GM12892 (cell line): ENCODE results near the gene KREMEN1.

Source experiments
- DNase-seq: peaks from one replicate; pipeline ENCODE4 v3.0.0; 2011; ENCODE audit not compliant: insufficient read length
- FAIRE-seq: peaks from 2 replicates; lab custom pipeline; 2011; peaks lifted over from hg19 to GRCh38; lab: Jason Lieb, UNC
- POLR2A ChIP-seq: IDR thresholded peaks from 2 replicates; pipeline ENCODE4 v1.6.1; 2011; ENCODE audit warnings: low read depth, low read length, control low read depth
- POLR2AphosphoS5 ChIP-seq: IDR thresholded peaks from 2 replicates; pipeline ENCODE4 v1.6.1; 2011; ENCODE audit warnings: low read depth, low read length, control low read depth
- TAF1 ChIP-seq: IDR thresholded peaks from 2 replicates; pipeline ENCODE4 v1.6.1; 2011; ENCODE audit warnings: low read depth, mild to moderate bottlenecking, control low read depth, low read length, borderline replicate concordance

The KREMEN1 gene

GRCh38 chr22:29054251-29054767, 18.5 kb upstream of the KREMEN1 start:
- TF ChIP-seq TAF1 (no peak), POLR2AphosphoS5 (no peak), POLR2A (no peak)
- DNase-seq (no peak), FAIRE-seq (no peak)

GRCh38 chr22:29055192-29055830, 17.5 kb upstream of the KREMEN1 start:
- FAIRE-seq (no peak), DNase-seq (no peak)
- TF ChIP-seq TAF1 (no peak), POLR2AphosphoS5 (no peak)

GRCh38 chr22:29056472-29056871, 16.4 kb upstream of the KREMEN1 start:
- no peak for TF ChIP-seq POLR2AphosphoS5
- TF ChIP-seq TAF1 = no peak
- no peak for TF ChIP-seq POLR2A
- DNase-seq = no peak

GRCh38 chr22:29060251-29060869, 12.5 kb upstream of the KREMEN1 start:
- DNase-seq (no peak), FAIRE-seq (no peak)
- no peak for TF ChIP-seq POLR2A
- TF ChIP-seq POLR2AphosphoS5 = no peak
- no peak for TF ChIP-seq TAF1

More at GRCh38 chr22:29056472-29056871, 16.4 kb upstream of the KREMEN1 start:
- FAIRE-seq = no peak

GRCh38 chr22:29060931-29061330, 11.9 kb upstream of the KREMEN1 start:
- DNase-seq = no peak
- no peak for FAIRE-seq
- TF ChIP-seq POLR2AphosphoS5 = no peak
- TF ChIP-seq POLR2A = no peak
- no peak for TF ChIP-seq TAF1

GRCh38 chr22:29061773-29062172, 11.1 kb upstream of the KREMEN1 start, which contains the start of gene C22orf31:
TSS of gene C22orf31 (minus strand) at chr22:29061831. CDS start at chr22:29061792, 39 bp downstream.
- DNase-seq = no peak
- TF ChIP-seq POLR2A = no peak
- TF ChIP-seq TAF1 = no peak
- no peak for TF ChIP-seq POLR2AphosphoS5
- no peak for FAIRE-seq

- no peak for TF ChIP-seq POLR2AphosphoS5
- TF ChIP-seq TAF1 = no peak
- TF ChIP-seq POLR2A = no peak
- FAIRE-seq = no peak
- DNase-seq = no peak
Measured at GRCh38 chr22:29062286-29062821, 10.5 kb upstream of the KREMEN1 start.

- DNase-seq (no peak), FAIRE-seq (no peak)
- no peak for TF ChIP-seq POLR2A
- TF ChIP-seq TAF1 = no peak
- TF ChIP-seq POLR2AphosphoS5 = no peak
Measured at GRCh38 chr22:29065468-29066190, 7.2 kb upstream of the KREMEN1 start.

GRCh38 chr22:29069463-29069862, 3.4 kb upstream of the KREMEN1 start:
- TF ChIP-seq POLR2AphosphoS5 (no peak), POLR2A (no peak), TAF1 (no peak)
- no peak for DNase-seq
- FAIRE-seq = no peak

- FAIRE-seq (no peak), DNase-seq (no peak)
- no peak for TF ChIP-seq POLR2AphosphoS5
- no peak for TF ChIP-seq POLR2A
- no peak for TF ChIP-seq TAF1
Measured at GRCh38 chr22:29070490-29070889, 2.3 kb upstream of the KREMEN1 start.

GRCh38 chr22:29071261-29072045, 1.4 kb upstream of the KREMEN1 start:
- DNase-seq = peak; percentile 46
- TF ChIP-seq TAF1 (no peak), POLR2A (peak; percentile 25; the same call in 1 of the 2 replicates)
- peak; percentile 74 for FAIRE-seq
